LoVo (cell line): ENCODE results near the gene HSFX2.
"Not testable (repeated sequence)": the region's sequence is repeated elsewhere in the genome, so short reads cannot be mapped to it uniquely, and the experiment has no call there.

Experiments used
- DNase-seq: peaks from one replicate; pipeline ENCODE4 v3.0.0-alpha.2; 2016; ENCODE audit warnings: low spot score

HSFX2 gene, protein sequence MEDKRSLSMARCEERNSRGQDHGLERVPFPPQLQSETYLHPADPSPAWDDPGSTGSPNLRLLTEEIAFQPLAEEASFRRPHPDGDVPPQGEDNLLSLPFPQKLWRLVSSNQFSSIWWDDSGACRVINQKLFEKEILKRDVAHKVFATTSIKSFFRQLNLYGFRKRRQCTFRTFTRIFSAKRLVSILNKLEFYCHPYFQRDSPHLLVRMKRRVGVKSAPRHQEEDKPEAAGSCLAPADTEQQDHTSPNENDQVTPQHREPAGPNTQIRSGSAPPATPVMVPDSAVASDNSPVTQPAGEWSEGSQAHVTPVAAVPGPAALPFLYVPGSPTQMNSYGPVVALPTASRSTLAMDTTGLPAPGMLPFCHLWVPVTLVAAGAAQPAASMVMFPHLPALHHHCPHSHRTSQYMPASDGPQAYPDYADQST

DNA sequence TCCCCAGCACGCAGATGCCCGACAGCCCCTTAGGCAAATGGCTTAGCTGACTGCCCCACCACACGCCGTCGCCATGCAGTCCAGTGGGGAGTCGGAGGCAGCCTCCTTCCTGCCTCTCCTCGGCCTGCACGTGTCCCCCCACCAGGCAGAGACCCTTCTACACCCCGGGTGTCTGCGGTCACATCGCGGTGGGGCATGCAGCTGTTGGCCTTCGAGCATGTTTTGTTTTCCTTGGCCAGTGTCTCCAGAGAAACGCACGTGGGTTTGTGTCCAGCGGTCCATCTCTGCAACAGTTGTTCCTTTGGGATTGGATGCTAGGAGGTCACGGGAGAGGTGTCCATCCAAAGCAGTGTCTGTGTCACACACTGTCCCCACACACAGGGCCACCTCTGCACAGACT is at the start of gene HSFX2:
Gene HSFX2 (minus strand): TSS at position 101 of the 400 bp plus-strand sequence. CDS start 614 bp downstream, outside the sequence.
- not testable (repeated sequence) for DNase-seq

DNA sequence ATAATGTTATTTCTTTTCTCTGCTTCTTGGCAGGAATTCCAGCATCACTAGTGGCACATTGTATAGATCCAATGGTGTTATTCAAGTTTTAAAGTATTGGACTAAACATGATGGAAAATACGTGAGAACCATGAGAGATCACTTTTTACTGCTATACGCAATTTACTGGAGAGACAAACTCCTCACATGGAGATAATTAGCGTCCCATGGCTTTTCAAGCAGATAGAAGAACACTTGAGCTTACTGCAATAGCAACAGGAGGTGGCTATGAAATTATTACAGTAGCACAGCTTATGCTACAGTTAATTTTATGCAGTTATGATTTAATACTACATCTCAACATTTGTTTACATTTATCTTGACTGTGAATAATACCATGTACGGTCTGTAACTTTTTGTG is 48.4 kb upstream of the HSFX2 start:
- no peak for DNase-seq

DNA sequence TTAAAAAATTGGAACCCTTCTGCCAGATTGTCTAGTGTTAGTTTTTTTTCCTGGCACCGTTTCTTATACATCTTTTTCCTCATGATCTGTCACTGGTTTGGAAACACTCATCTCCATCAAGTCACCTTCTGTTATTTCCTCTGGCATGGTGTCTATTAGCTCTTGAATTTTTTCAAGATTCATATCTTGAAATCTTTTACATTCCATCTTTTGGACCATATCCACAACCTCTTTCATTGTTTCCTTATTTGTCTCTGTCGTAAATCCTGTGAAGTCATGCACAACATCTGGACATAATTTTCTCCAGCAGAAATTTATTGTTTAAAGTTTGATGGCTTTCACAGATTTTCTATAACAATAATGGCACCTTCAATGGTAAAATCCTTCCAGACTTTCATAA is 46.7 kb upstream of the HSFX2 start:
- no peak for DNase-seq

DNA sequence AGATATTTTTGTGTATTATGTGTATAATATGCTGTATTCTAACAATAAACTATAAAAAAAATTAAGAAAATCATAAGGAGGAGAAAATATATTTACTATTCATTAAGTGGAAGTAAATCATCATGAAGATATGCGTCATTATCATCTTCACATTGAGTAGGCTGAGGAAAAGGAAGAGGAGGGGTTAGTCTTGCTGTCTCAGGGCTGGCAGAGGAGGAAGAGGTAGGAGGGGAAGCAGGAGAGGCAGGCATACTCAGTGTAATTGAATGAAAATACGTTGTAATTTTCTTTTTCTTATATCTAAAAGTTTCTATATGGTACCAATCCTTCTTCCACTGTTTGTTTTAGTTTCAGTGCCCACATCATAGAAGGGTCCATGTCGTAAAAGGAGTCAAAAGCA is 46.3 kb upstream of the HSFX2 start:
- DNase-seq, result no peak

DNA sequence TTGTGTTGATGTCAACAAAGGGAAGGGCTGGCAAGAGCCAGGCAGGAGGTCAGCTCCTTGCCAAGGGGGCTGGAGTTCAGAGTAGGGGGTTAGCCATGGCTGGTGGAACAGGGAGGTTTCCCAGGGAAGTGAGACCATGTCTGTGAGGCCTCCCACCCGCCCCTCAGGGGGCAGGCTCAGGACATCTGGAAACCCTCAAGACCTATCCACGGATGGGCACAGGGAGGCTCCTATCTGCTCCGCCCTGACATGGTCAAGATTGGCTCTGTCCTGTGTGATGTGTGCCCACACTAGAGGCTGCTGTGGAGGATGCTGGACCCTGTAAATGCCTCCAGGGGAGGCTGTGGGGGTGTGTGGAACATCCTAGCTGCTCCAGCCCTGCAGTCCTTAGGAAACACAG is 44.5 kb upstream of the HSFX2 start:
- DNase-seq, result no peak

DNA sequence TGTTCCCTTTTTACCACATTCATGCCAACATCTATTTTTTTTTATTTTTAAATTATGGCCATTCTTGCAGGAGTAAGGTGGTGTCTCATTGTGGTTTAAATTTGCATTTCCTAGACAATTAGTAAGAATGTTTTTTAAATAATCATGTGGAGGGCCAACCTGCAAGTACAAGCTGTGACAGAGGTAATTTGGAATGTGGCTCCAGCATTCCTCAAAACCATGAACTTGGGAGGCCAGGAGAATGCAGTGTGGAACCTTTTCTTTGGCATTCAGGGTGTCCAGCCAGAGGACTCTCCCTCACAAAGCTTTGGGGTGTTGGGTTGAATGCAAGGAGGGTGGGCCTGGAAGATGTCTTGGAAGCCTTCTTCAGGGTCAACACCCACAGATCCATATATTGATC is 43.7 kb upstream of the HSFX2 start:
- DNase-seq, result no peak

DNA sequence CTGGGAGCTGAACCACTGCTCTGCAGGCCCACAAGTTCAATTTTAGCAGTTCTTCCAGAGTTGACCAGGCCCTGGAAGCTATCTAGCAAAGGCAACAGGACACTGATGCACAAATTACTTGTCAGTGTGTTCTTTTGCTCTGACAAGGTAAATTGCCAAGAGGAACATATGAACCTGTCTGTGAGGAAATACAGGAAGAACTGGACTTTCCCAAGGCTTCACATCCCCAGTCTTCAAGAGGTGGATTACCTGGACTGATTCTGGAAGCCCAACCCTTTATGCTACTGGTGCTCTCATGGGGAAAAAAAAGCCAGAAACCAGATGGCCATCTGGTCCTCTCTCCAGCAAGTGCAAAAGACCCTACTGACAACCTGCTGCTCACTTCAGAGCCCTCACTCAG is 38.4 kb upstream of the HSFX2 start:
- DNase-seq, result no peak

DNA sequence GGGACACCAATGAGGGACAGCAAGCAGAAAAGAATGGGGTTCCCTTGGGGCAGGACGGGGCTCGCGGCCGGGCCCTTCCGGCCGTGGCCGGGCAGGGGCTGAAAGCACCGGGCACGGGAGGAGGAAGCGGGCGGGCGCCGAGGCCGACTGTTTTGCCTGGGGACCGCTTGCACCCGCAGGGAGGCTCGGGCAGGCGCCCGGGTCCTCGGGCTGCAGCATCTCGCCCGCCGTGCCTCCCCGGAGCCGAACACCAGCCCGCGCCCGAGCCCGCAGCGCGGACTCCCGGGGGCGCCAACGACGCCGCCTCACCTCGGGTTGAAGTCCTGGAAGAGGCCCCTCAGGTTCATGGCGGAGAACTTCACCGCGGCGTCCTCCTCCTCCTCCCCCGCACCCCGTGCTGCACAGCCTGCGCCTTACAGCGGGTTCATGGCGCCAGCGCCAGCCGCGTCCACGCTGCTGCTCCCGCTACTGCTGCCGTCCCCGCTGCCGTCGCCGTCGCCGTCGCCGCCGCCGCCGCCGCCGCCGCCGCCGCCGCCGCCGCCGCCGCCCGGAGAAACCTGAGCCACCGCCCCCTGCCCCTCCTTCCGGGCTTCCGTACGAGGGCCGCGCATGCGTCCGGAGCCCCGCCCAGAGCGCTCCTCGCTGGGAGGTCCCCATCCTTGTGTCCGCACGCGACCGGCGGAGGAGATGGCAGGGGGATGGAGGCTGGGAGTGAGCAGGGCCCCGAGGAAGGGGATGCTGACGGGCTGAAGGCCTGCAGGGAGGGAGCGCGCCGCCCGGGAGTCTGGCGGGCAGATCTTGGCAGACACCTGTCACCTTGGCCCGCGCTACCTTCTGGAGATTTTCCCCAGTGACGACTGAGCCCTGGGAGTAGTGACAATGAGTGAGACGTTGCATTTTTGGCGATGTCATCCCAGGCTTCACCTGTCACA is 36.4 kb upstream of the HSFX2 start, which contains the start of gene TMEM185A:
Gene TMEM185A (minus strand): TSS at position 559 of the 932 bp plus-strand sequence. CDS start 212 bp downstream, at position 347.
- DNase-seq, result peak; percentile 56

DNA sequence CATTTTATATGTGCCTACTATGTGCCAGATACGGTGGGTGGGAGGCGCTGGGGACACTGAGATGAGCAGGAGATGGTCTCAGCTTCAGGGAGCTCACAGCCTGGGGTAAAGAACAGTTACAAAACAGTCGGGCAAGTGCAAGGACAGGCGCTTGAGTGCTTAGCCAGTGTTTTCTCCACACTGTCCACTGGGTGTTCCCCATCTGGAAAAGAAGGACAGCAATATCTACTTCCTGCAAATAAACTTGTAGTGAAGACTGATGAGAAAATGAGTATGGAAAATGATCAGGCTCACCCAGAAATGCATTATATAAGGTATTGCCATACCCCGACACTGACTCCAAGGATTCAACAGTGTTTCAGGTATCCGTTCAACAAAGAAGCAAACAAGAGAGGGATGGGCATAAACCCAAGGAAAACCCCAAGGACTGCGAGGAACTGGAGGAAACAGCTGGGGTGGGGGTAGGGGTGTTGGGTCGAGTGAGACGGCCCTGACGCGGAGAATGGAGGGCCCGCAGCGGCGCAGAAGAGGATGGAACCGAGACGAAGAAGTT is 35.6 kb upstream of the HSFX2 start:
- DNase-seq, result peak; percentile 1

DNA sequence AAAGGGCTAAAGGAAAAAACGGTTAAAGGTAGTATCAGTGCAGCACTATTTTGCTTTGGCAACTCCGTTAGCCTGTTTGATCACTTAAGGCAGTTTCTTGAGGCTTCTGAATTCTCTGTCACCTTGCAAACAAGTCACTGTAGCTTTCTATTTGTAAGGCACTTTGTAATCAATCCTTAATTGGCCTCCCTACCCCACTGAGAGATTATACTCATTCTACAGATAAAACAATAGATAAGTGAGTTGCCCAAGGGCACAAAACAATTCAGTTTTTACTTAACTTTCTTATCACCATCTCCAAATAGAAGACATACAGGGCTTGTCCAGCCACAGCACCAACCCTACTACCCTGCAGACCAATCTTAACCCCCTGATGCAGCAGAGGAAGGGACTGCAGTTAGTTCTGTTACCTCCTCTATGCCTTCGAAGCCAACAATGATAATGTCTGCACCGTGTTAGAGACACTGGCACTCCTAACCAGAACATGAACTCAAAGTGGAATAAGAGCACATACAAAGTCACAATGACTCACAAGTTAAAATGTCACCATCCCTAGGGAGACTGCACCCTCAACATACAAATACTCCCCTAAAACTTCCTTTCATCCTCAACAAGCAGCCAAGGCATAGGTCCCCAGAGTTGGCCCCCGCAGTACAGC is 34.7 kb upstream of the HSFX2 start:
- no peak for DNase-seq

DNA sequence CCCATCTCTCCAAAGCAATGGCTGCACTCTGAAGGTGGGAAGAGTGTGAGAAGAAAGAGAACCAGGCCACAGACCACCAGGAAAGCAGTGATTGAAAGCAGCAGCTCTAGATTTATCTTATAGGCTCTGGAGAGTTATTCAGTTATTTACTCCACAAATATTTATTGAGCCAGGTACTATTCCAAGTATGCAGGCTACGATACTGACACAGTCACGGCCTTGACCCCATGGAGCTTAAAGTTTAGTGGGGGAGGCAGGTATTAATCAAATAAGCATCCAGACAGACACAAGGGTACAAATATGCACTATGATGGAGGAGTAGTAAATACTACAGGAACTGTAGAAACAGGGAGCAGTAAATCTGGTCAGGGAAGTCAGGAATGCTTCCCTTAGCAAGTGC is 33.7 kb upstream of the HSFX2 start:
- DNase-seq, result no peak

DNA sequence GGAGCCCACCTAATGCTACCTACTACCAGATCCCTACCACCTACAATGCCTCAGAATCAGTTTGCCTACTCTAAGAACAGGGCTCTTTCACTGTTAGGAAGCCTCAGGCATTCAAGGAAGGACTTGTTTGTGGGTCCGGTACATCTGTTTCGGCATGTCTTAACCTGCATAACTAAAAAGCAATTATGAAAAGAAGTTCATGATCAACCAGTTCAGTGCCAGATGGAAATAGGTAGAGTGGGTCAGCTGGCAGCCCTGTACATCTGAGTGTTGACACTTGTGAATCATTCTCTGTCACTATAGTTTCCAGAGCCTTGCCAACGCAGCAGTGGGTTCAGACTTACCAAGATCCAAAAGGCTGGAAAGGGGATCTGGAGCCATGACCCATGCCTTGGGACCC is 33.2 kb upstream of the HSFX2 start:
- no peak for DNase-seq

DNA sequence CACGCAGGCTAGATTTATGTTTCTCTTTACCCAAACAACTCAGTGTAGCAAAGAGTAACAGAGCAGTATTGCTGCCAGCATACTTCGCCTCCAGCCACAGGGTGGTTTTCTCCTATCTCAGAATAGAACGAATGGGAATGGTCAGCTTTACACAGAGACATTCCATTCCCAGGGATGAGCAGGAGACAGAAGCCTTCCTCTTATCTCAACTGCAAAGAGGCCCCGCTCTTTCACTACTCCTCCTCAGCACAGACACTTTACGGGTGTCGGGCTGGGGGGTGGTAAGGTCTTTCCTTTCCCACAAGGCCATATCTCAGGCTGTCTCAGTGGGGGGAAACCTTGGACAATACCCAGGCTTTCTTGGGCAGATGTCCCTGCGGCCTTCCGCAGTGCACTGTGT is 31.7 kb upstream of the HSFX2 start:
- not testable (repeated sequence) for DNase-seq

DNA sequence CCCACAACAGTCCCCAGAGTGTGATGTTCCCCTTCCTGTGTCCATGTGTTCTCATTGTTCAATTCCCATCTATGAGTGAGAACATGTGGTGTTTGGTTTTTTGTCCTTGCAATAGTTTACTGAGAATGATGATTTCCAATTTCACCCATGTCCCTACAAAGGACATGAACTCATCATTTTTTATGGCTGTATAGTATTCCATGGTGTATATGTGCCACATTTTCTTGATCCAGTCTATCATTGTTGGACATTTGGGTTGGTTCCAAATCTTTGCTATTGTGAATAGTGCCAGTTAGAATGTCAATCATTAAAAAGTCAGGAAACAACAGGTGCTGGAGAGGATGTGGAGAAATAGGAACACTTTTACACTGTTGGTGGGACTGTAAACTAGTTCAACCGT is 24.5 kb upstream of the HSFX2 start:
- DNase-seq, result not testable (repeated sequence)

DNA sequence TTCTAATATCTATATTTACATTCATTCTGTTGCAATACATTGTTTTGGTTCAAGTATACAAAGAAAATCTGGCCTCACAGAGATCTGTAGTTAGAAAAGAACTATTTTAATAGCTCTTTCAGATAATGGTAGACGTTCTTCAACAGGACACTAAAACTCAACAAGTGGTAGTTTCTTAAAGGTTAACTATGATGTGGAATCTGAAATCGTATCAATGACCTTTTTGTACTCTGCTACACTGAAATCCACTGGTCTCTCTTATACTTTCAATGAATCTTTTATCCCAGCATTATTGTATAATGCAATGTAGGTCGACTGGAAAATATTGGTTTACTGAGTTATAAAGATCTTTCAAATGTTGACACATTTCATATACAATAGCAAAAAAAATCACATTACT is 23.8 kb upstream of the HSFX2 start:
- DNase-seq, result no peak

DNA sequence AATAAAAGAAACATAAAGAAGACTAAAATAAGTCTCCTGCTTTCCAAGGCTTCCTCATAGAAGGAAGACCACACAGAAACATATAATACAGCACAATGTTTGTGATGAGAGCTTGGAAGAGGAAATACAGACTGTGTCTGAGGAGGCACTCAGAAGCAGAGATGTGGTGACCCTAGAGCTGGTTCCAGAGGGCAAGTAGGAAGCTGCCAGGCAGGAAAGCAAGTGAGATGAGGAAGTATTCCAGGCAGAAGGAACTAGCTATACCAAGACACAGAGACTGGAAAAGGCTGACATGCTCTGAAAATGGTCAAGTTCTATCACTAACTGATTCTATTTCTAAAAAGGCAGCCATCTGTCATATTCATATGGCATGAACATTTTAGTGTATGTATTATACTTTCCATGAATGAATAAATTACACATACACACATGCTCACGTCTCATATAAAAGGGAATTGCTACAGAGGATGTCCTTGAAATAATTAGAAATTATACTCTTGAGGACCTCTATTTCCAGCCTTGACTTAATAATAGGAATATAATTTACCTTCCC is 16.6 kb upstream of the HSFX2 start:
- DNase-seq, result no peak

DNA sequence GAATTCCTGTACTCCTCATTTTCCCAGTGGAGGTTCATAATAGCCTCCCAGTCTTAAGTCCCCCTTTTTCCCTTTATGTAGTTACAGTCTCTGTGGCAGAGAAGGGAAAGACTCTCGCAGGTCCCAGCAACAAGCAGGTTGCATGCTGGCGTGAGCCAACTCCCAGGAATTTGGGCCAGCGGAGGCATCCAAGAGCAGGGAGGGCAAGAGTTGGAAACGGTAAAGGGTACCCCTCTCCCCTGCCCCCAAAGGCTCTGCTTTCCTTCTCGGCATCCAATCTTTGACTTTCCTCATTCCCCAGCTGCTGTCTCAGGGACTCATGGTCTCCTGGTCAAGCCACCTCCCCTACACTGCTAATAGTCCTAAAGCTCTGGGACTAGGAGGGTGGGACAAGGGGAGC is 15.4 kb upstream of the HSFX2 start:
- no peak for DNase-seq

DNA sequence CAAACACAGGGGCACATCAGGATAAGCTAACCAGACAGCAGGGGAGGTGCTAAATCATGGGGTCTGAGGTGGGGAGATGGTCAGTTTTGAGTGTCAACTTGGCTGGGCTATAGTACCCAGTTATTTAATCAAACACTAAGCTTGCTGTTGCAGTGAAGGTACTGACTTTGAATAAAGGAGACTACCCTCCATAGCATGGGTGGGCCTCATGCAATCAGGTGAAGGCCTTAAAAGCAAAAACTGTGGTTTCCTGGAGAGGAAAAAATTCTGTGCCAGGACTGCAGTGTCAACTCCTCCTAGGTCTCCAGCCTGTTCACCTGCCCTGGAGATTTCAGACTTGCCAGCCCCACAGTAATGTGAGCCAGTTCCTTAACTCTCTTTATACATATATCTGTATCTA is 12.6 kb upstream of the HSFX2 start:
- no peak for DNase-seq

DNA sequence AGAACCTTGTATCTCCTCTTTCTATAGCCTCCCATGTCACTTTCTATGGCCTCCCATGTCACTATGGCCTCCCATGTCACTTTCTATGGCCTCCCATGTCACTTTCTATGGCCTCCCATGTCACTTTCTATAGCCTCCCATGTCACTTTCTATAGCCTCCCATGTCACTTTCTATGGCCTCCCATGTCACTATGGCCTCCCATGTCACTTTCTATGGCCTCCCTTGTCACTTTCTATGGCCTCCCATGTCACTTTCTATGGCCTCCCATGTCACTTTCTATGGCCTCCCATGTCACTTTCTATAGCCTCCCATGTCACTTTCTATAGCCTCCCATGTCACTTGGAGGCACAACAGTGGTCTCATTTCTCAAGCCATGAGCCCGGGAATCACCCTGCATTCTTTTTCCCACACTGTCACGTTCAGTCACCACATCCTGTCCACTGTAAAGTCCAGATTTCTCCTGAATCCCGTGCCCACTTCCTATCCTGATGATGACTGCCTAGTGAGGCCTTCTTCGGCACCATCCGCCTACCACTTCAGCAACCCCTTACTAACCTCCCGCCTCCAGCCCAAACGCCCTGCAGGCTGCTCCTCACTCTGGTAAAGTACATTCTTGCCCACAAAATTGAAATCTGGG is 10.3 kb upstream of the HSFX2 start:
- DNase-seq, result not testable (repeated sequence)

DNA sequence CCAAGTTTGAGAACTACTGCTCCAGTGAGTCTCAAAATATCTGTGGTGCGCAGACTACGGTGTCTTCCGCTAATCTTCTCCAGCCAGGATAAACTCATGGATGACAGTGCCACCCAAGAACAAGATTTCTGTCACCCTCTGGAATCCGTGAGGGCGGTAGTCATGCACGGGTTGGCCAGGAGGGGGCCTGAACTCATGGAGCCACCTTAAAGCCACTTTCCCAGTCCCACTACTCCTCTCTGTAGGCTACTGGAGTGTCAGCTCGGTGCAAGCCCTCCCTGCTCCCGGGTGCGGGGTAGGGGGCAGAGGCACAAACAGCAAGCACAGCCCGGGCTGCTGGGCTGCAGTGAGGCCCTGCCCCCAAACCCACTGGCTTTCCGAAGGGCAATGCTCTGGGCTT is 3.5 kb upstream of the HSFX2 start:
- not testable (repeated sequence) for DNase-seq

DNA sequence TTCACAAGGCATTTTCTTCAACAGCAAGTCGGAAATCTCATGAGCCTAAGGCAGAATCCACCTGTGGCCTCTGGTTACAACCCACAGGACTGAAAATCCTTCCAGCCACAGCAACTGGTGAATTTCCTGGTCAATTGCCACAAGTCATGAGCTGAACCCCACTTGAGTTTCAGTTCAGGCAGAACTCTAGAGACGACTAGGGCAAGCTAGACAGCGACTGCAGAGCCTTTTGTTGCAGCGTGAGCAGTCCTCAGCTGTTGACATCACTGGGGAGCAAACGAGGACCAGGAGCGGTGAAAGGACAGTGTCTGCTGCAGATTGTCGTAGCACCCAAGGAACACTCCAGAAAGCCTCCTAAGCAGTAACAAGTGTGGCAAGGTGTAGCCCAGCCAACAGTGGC is 829 bp upstream of the HSFX2 start:
- DNase-seq, result not testable (repeated sequence)
